HepG2 (cell line): Measurements from ENCODE around the gene PTGR1. TPM values are rescaled to one million over a fixed set of nuclear protein-coding genes. Genes with fewer than 3 reads are reported as not detected.

Experiments
- ATAC-seq: fragments of 200-7000 bp; cut with Tn5 transposase; 3 replicates; pipeline ENCODE4 v1.9.1; 2020; ENCODE audit warnings: mild to moderate bottlenecking, moderate library complexity
- BruUV-seq: library from RNA; stranded (reverse); fragments of 400-500 nt; replicated peaks from 2 replicates; lab custom pipeline; 2021; lab: Mats Ljungman, UMichigan
- CTCF ChIA-PET: fragments of 300-600 bp; formaldehyde crosslinking; extraction: SDS; loops from one replicate; lab custom pipeline; 2021; ENCODE audit warnings: low total read pairs, inconsistent platforms, low intra/inter-chr PET ratio; lab: Yijun Ruan, JAX
- POLR2A ChIA-PET: fragments of 350-600 bp; sonication (Branson Sonifier 250); formaldehyde crosslinking; loops from one replicate; lab custom pipeline; 2020; ENCODE audit warnings: antibody characterized with exemption, inconsistent platforms; lab: Yijun Ruan, JAX
- DNase-seq: peaks from one replicate; pipeline ENCODE4 v3.0.0-alpha.2; 2015; ENCODE audit warnings: low spot score
- FAIRE-seq: peaks from 3 replicates; lab custom pipeline; 2011; peaks lifted over from hg19 to GRCh38; lab: Jason Lieb, UNC
- H2AFZ ChIP-seq: one replicate; pipeline ENCODE4 v1.6.1; 2011; ENCODE audit warnings: low read length, inconsistent platforms
- H3K27ac ChIP-seq: fragments of 300-600 bp; 3 replicates; pipeline ENCODE4 v1.8.0; 2011; ENCODE audit warnings: mixed run types, mild to moderate bottlenecking, mixed read lengths, low read length, inconsistent platforms; ENCODE audit not compliant: insufficient read depth; ENCODE audit errors: extremely low read length
- H3K27me3 ChIP-seq, 2 experiments: fragments of 200-600 bp in 1 of 2; 2 replicates in 1 of 2; 3 replicates in 1 of 2; pipeline versions ENCODE4 v1.6.0 to v1.8.0; 2011; ENCODE audit warnings: low read length in 2 of 2, mild to moderate bottlenecking in 2 of 2, moderate library complexity in 2 of 2, inconsistent platforms in 1 of 2; ENCODE audit not compliant: insufficient read depth in 2 of 2, control insufficient read depth in 1 of 2
- H3K36me3 ChIP-seq, 2 experiments: fragments of 200-600 bp in 1 of 2; replicated peaks in 1 of 2; 2 replicates in 1 of 2; 3 replicates in 1 of 2; pipeline versions ENCODE4 v1.5.1 to v1.8.0; 2011; ENCODE audit warnings: low read length in 2 of 2, inconsistent platforms in 1 of 2; ENCODE audit not compliant: insufficient read depth in 2 of 2, control insufficient read depth in 1 of 2
- H3K4me1 ChIP-seq: 2 replicates; pipeline ENCODE4 v1.5.1; 2012; ENCODE audit warnings: low read length, inconsistent platforms; ENCODE audit not compliant: insufficient read depth
- H3K4me2 ChIP-seq: 2 replicates; pipeline ENCODE4 v1.6.0; 2011; ENCODE audit warnings: low read depth, low read length, inconsistent platforms
- H3K4me3 ChIP-seq, 3 experiments: fragments of 200-600 bp in 1 of 3; sonication (generic), shearing (Covaris generic) in 1 of 3; replicated peaks in 1 of 3; 2 replicates each; pipeline ENCODE4 v1.5.1; 2011 to 2016; ENCODE audit warnings: low read length in 3 of 3, inconsistent platforms in 2 of 3, low read depth in 2 of 3, mild to moderate bottlenecking in 2 of 3, control low read depth in 1 of 3, mixed read lengths in 1 of 3; ENCODE audit not compliant: insufficient read depth in 1 of 3
- H3K79me2 ChIP-seq: one replicate; pipeline ENCODE4 v1.6.1; 2011; ENCODE audit warnings: low read length, inconsistent platforms; ENCODE audit not compliant: insufficient read depth
- H3K9ac ChIP-seq: 2 replicates; pipeline ENCODE4 v1.6.0; 2011; ENCODE audit warnings: mild to moderate bottlenecking, low read depth, low read length, inconsistent platforms; ENCODE audit not compliant: insufficient read depth
- H3K9me3 ChIP-seq: 2 replicates; pipeline ENCODE4 v1.5.1; 2012; ENCODE audit warnings: mild to moderate bottlenecking, low read length
- H4K20me1 ChIP-seq: 2 replicates; pipeline ENCODE4 v1.6.0; 2011; ENCODE audit warnings: inconsistent platforms, mild to moderate bottlenecking, low read length, moderate library complexity; ENCODE audit not compliant: insufficient read depth
- ATF2 ChIP-seq: sonication (generic); formaldehyde crosslinking; IDR thresholded peaks from 2 replicates; pipeline ENCODE4 v1.4.0; 2020; ENCODE audit warnings: missing genetic modification reagents
- GABPA ChIP-seq, 2 experiments: IDR thresholded peaks; 2 replicates each; pipeline ENCODE4 v1.6.1; 2011 to 2016; ENCODE audit warnings: low read depth in 2 of 2, low read length in 1 of 2, missing biosample characterization in 1 of 2, missing genetic modification characterization in 1 of 2
- HNRNPH1 ChIP-seq: fragments of 200-400 bp; formaldehyde crosslinking; optimal IDR thresholded peaks from 2 replicates; pipeline ENCODE3; 2017; ENCODE audit warnings: mild to moderate bottlenecking, low read depth, low read length
- KAT7 ChIP-seq: IDR thresholded peaks from 2 replicates; pipeline ENCODE4 v1.6.1; 2018; ENCODE audit warnings: borderline replicate concordance, missing compliant biosample characterization
- MLLT10 ChIP-seq: sonication (generic); formaldehyde crosslinking; IDR thresholded peaks from 2 replicates; pipeline ENCODE4 v1.4.0; 2020; ENCODE audit warnings: missing genetic modification reagents
- MZF1 ChIP-seq: sonication (generic); formaldehyde crosslinking; IDR thresholded peaks from 2 replicates; pipeline ENCODE4 v1.8.1; 2023; ENCODE audit warnings: mild to moderate bottlenecking, missing genetic modification reagents, borderline replicate concordance
- POGZ ChIP-seq: sonication (generic); formaldehyde crosslinking; IDR thresholded peaks from 2 replicates; pipeline ENCODE4 v1.4.0; 2020; ENCODE audit warnings: mild to moderate bottlenecking, missing genetic modification reagents
- POLR2AphosphoS5 ChIP-seq: IDR thresholded peaks from 2 replicates; pipeline ENCODE4 v1.6.1; 2012; ENCODE audit warnings: low read depth, low read length
- PTBP1 ChIP-seq: fragments of 200-400 bp; formaldehyde crosslinking; IDR thresholded peaks from 2 replicates; pipeline ENCODE4 v1.6.1; 2018; ENCODE audit warnings: low read length, low read depth; ENCODE audit not compliant: poor library complexity, severe bottlenecking
- RAD21 ChIP-seq: fragments of 450-650 bp; formaldehyde crosslinking; IDR thresholded peaks from 2 replicates; pipeline ENCODE4 v1.5.0; 2020; ENCODE audit warnings: mild to moderate bottlenecking
- SAP130 ChIP-seq: IDR thresholded peaks from 2 replicates; pipeline ENCODE4 v1.6.1; 2016; ENCODE audit warnings: low read depth
- SRSF9 ChIP-seq: fragments of 200-400 bp; formaldehyde crosslinking; IDR thresholded peaks from 2 replicates; pipeline ENCODE4 v1.6.1; 2018; ENCODE audit warnings: borderline replicate concordance, mild to moderate bottlenecking, low read depth, low read length; ENCODE audit not compliant: insufficient read depth, poor library complexity, severe bottlenecking
- TFAP4 ChIP-seq: sonication (generic); IDR thresholded peaks from 2 replicates; pipeline ENCODE4 v1.6.1; 2016; ENCODE audit warnings: low read depth, borderline replicate concordance
- ZBTB14 ChIP-seq: sonication (generic); formaldehyde crosslinking; IDR thresholded peaks from 2 replicates; pipeline ENCODE4 v1.4.0; 2020; ENCODE audit warnings: missing genetic modification reagents
- ZFX ChIP-seq: sonication (generic); formaldehyde crosslinking; IDR thresholded peaks from 2 replicates; pipeline ENCODE4 v1.4.0; 2020; ENCODE audit warnings: mild to moderate bottlenecking, low read depth, missing genetic modification reagents, moderate library complexity
- ZMYM4 ChIP-seq: sonication (generic); formaldehyde crosslinking; IDR thresholded peaks from 2 replicates; pipeline ENCODE4 v1.8.1; 2023; ENCODE audit warnings: mild to moderate bottlenecking, missing genetic modification reagents
- ZNF276 ChIP-seq: sonication (generic); formaldehyde crosslinking; IDR thresholded peaks from 2 replicates; pipeline ENCODE4 v1.4.0; 2020; ENCODE audit warnings: mild to moderate bottlenecking, low read depth, missing genetic modification reagents
- ZNF331 ChIP-seq: sonication (generic); formaldehyde crosslinking; IDR thresholded peaks from 2 replicates; pipeline ENCODE4 v1.4.0; 2020; ENCODE audit warnings: missing genetic modification reagents
- WGBS: methylation state at CpG from one replicate; pipeline ENCODE4 v1.1.6; 2017; ENCODE audit warnings: low lambda C conversion rate; 5-methylcytosine and 5-hydroxymethylcytosine counted together
- in situ Hi-C: cut with HindIII; loops from 2 replicates; pipeline ENCODE4 v1.10.0; 2017; ENCODE audit warnings: low pct_unique_long_range_greater_than_20kb; ENCODE audit not compliant: extremely low pct_ligation_motif_present
- intact Hi-C: fragments of 100-400 bp; cut with micrococcal nuclease; formaldehyde crosslinking; loops from one replicate; pipeline ENCODE4 v1.10.0; 2022; ENCODE audit not compliant: unreplicated experiment
- polyA plus RNA-seq, 8 experiments: library from polyadenylated mRNA; depleted of rRNA in 3 of 8; stranded (reverse) in 7 of 8; unstranded in 1 of 8; fragments of >200 nt; fragmentation: Illumina TruSeq in 4 of 8; extraction: Trizol in 4 of 8; gene quantifications; 2 replicates each; pipeline versions ENCODE4 v1.2.1 to v1.2.3, GENCODE V29; 2011 to 2016; ENCODE audit warnings: low read depth in 4 of 8, missing spikeins in 1 of 8, mixed read lengths in 1 of 8; ENCODE audit not compliant: insufficient read depth in 1 of 8
- total RNA-seq, 5 experiments: library from RNA; depleted of rRNA; stranded (reverse); fragments of >200 nt; fragmentation: Illumina TruSeq; extraction: Trizol; gene quantifications; 2 replicates each; pipeline ENCODE4 v1.2.3, GENCODE V29; 2016; ENCODE audit warnings: low read depth in 1 of 5

Gene PTGR1
- total and polyA plus RNA-seq, 2 of the 13 experiments (the other 11 are each of a cell fraction or from before 2014, with no cell fraction given), result 6.0 to 15.8 TPM

- H2AFZ ChIP-seq, result peak overlapping the region; percentile 78
- FAIRE-seq (peak; percentile 60), DNase-seq (peak; percentile 60), ATAC-seq (peak; percentile 97)
- ChIA-PET CTCF (no interaction called here), POLR2A (interaction anchor here (0.9 to 1.5 kb wide), 2 partner anchors 9 to 31 kb away, joined by 3 to 10 read pairs; partner anchors contain the start of genes ECPAS and ZNF483)
- peaks cover 21% of the 10 kb centered on the region for H3K4me1 ChIP-seq
- peak overlapping the region; percentile 47 for H3K9ac ChIP-seq
- BruUV-seq, result no TSS peak
- no peaks in the 10 kb centered on the region for H3K36me3 ChIP-seq
- no peaks in the 10 kb centered on the region for H3K9me3 ChIP-seq
- 3% methylated on average over 2 of the region's 2 CpGs for WGBS
- in situ Hi-C loops (no loop called here), intact Hi-C loops (no loop called here)
- no peaks in the 10 kb centered on the region for H3K27me3 ChIP-seq
- H4K20me1 ChIP-seq, result no peaks in the 10 kb centered on the region
- H3K4me2 ChIP-seq, result peak overlapping the region; percentile 68
- H3K79me2 ChIP-seq, result no peaks in the 10 kb centered on the region
- peak overlapping the region; percentile 6 for H3K27ac ChIP-seq
- H3K4me3 ChIP-seq, result peak overlapping the region; percentile 8 to 42 (median 25); a peak in 5 of 6 replicates
- TF ChIP-seq ZMYM4, result peak; percentile 94
- TF ChIP-seq SAP130 (CRISPR knock-in tag), result 0 out of 2 replicates have a peak, but pooled peaks have one; percentile 28
- peak; percentile 30; the same call in 1 of the 2 replicates for TF ChIP-seq ZNF331 (CRISPR knock-in tag)
- no peak for TF ChIP-seq GABPA (IDR thresholded peaks at IDR 0.05; ENCODE audit: low read depth, low read length)
- TF ChIP-seq GABPA (CRISPR knock-in tag; IDR thresholded peaks at IDR 0.05; ENCODE audit: low read depth), result no peak
- TF ChIP-seq ZFX (CRISPR knock-in tag), result 0 out of 2 replicates have a peak, but pooled peaks have one; percentile 4
- TF ChIP-seq ATF2 (CRISPR knock-in tag), result no peak
- TF ChIP-seq ZBTB14 (CRISPR knock-in tag), result no peak
- TF ChIP-seq SRSF9, result no peak
- no peak for TF ChIP-seq RAD21 (CRISPR knock-in tag)
- TF ChIP-seq MZF1 (CRISPR knock-in tag), result no peak
- TF ChIP-seq MLLT10 (CRISPR knock-in tag), result no peak
- no peak for TF ChIP-seq KAT7 (CRISPR knock-in tag)
- no peak for TF ChIP-seq TFAP4
- TF ChIP-seq POGZ (CRISPR knock-in tag), result peak; percentile 58
- TF ChIP-seq PTBP1, result no peak
- no peak for TF ChIP-seq ZNF276
- TF ChIP-seq HNRNPH1, result no peak
- TF ChIP-seq POLR2AphosphoS5, result peak; percentile 63
Observed at GRCh38 chr9:111516061-111516465, 83.4 kb downstream of the PTGR1 start.
